HG03575 (cell line): Measurements from ENCODE around the gene BCL2L15.
A peak's percentile ranks its signal among the peaks of the same experiment; 100 is the strongest.

ENCODE experiments used
- ATAC-seq: cut with Tn5 transposase; IDR thresholded peaks from one replicate; pipeline ENCODE4 v1.9.1; 2021; ENCODE audit not compliant: unreplicated experiment, insufficient number of reproducible peaks, low FRiP score; ENCODE audit errors: extremely low read depth

Gene BCL2L15

DNA sequence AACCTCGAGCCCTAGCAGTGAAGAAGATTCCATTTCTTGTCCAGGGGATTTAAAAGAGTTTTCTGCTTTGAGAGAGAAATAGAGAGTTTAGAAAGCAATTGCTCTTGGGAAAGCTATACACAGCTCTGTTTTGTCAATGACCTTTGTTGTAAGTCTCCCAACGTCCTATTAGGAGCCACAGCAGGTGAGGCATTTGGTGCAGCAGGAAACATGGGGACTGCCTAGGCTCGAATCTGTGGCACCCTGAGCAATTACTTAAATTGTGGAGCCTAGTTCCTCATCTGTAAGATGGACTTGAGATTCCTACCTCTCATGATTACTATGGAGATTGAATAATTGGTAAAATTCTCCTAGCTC is 25.9 kb upstream of the BCL2L15 start:
- ATAC-seq = no peak

DNA sequence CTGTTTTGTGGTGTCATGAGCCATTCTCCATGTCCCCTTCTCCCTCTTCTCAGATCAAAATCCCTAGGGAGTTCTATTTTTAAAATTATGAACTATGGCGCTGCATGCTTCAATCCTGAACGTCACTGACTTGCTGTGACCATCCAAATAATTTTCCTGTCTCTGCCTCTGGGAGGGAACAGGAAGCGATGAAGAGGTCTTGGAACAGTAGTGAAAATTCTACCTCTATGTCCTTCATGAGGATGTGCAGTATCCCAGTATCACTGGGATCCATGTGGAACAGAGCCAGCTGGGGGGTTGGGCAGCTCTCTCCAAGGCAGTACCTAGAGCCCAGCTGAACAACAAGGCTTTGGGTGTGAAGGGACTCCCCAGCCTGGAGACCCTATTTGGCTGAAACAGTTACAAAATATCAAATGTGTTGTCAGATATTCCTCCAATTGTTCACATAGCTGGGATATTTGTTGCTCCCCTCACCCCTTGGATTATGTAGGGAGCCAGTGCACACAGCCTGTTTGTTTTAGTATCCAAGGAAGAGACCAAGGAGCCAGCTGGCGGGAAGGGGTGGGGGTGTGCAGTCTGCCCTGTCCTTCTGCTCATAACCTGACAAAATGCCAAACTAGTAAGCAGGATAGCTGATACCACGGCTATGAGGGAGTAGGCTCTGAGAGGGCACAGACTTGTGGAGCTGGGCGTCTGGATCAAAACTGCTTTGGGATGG is 25.4 kb upstream of the BCL2L15 start:
- no peak for ATAC-seq

DNA sequence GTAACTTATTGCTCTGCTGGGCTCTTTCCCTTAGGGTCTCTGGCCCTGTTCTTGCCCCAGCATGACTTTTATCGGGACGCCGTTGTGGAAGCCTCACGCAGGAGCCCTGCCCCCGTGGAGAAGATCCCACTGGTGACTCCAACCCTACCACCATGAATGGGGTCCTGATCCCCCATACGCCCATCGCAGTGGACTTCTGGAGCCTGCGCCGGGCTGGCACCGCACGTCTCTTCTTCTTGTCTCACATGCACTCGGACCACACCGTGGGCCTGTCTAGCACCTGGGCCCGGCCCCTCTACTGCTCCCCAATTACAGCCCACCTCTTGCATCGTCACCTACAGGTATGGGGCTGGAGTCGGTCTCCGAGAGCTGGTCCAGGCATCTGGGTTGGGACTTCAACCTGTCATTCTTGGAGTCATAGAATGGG is 18.1 kb upstream of the BCL2L15 start:
- no peak for ATAC-seq

DNA sequence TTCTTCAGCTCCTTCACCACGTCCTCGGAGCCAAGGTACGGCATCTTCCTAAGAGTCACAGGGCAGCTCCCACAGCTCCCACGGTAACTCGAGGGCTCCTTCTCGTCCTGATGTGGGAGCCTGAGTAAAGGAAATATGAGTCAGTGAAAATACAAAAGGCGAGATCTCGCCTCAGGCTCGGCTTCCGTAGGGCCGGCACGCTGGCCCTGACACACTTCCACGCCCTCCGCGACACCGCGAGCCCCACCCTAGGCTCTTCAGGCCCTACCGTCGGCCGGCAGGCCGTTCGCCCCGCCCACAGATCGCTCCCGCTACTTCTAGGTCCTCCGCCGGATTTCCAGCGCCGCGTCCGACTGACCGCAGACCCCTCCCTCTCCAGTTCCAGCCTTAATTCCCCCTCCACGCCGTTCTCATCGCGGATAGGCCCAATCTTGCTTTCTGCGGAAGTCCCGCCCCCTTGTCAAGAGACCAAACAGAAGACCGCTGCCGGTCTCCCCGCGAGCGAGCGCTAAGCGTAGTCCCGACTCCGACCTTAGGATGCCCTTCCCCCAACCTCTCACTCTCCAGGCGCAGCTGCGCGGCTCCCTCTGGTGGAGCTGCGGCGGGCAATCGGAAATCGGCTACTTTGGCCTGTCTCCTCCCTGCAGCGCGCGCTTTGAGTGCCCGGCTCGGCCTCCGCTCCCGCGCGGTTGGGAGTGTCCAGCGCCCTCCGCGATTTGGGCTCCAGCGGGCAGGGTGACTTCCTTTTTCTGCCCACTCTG is 17.5 kb upstream of the BCL2L15 start, which contains the start of the genes AP4B1 and DCLRE1B:
Gene AP4B1 (minus strand): TSS at position 126 of the 761 bp plus-strand sequence. CDS start 82 bp downstream, at position 44.
Gene DCLRE1B (plus strand): TSS at position 653 of the 761 bp plus-strand sequence. CDS start 261 bp downstream, outside the sequence.
- peak; percentile 68 for ATAC-seq

DNA sequence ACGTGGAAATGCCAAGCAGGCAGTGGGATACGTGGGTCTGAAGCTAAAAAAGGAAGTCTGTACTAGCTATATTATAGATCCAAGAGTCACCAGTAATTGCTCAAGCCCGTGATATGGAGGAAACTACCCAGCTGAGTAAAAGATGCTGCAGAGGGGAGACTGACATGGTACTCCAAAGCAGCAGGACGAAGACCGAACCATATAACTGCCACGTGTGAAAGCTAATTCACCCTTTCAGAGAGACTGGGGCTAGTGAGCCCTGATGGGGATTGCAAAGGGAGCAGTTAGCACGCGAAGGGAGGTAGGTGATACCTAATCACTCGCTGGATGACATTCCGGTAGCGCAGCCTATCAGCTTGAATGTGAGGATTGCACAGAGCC is 16.9 kb upstream of the BCL2L15 start:
- ATAC-seq = peak; percentile 14

DNA sequence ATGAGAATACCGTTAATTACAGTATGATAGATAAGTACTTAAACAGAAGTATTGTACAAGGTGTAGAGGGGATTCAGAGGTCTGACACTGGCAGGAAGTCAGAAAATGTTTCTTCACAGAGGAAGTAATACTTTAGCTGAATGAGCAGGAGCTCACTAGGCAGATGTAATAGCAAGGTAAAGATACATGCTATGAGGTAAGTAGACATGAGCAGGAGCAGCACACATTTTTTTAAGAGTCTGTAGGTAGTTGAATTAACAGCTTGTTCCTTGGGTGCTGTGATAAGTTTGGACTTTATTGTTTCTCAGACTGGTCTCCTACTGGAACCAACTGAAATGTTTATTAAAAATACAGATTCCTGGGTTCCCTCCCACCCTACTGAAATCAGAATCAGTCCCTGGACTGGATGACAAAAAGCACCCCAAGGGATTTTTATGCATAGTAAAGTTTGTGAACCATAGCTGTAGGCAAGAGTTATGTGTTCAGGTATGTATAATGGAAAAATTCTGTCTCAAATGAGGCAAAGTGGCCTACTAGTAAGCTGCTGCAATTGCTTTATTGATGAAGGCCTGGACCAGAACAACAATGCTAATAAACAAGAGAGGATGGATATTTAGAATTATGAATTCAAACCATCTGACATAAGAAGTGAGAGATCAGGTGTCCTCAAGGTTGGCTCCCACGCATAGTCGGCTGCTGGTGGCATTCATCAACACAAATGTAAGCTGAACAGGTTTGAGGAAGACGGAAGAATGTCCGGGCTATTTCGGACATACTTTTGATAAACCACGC is 16.3 kb upstream of the BCL2L15 start:
- no peak for ATAC-seq

DNA sequence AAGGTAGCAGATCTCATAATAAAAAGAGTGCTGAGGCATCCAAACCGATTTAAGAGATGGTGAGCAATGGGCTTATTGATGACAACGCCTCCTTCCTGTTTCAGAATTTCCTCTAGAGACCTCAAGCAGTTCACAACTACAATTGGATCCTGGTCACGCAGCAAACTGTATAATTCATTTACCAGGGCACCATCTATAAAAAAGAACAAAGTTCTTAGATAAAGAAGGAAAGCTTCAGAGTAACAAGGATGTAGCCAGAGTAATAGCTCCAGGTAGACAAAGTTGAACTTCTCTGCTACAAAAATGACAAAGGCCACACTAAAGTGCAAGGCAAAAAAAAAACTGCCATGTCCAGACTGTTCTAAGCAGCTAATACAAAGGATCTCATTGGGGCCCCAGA is 13.8 kb upstream of the BCL2L15 start:
- ATAC-seq = no peak

DNA sequence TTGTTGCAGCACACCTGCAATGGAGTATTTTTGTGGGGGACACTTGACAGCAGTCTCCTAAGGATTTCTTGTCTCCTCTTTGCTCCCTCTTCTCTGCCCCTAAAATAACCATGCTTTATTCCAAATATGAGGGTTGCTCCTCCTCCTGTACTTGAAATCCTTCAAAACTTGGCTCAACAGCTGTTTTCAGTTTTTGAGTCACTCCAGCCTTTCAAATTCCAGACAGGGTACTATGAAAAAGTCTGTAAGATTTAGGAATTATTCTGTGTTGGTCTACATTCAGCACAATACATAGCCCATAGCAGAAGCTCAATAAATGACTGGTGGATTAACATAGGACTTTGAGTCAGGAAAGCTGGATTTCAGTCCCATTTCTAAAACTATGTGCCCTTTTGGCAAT is 11.7 kb upstream of the BCL2L15 start:
- no peak for ATAC-seq

DNA sequence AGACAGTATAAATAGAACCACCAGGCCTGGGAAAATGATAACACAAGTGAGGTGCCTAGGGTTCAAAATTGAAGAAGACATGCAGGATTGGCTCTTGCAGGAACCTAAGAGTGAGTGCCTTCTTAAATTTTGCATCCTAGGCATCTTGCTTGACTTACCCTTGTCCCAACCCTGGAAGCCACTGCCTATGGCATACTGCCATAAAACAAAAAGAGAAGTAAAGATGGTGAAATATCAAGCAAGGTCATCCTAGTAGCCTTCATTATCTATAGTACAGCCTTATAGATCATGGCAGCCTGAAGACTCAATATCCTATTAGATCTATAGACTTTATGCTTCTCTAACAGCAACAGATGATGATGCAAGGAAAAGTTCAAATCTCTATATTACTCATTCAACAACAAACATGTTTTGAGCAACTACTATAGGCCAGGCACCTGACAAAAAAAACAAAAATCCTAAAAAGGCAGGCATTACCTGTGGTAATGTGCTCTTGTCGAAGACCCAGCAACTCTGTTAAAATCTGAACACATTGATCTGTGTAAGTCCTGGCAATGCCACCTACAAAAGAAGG is 10.9 kb upstream of the BCL2L15 start:
- ATAC-seq = no peak

DNA sequence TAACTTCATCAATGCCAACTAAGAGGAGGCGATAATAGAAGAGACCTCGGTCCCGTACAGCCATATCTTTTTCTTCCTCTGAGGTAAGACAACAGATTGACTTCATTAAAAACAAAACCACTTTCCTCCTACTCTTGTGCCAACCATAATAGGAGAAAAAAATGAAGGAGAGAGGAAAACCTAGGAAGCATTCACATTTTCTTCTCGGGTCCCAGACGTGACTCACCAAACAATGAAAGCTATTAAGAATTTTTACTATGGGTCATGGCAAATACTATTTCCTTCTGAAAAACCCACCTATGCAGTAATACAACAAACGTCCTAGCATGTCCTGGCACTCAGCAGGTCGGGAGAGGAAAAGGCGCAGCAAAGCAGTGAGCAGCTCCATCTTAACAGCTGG is 8.6 kb upstream of the BCL2L15 start:
- ATAC-seq = no peak

DNA sequence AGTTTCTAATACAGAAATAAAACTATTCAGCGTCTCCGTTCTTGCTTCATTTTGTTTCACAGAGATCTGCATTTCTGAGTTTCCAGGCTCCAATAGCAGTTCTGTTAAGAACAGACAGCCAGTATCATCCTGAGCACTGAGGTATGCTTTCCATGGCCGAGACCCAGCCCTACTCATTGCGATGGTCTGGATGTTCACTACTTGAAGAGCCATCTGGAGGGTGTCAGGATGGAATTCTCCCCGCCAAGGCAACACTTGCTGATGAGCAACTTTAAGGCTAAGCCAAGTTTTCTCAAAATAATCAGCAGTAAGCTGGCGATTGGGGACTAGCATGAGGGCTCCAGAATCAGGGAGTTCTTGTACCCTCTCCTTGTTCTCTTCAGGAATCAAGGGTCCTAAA is 7.7 kb upstream of the BCL2L15 start:
- no peak for ATAC-seq

DNA sequence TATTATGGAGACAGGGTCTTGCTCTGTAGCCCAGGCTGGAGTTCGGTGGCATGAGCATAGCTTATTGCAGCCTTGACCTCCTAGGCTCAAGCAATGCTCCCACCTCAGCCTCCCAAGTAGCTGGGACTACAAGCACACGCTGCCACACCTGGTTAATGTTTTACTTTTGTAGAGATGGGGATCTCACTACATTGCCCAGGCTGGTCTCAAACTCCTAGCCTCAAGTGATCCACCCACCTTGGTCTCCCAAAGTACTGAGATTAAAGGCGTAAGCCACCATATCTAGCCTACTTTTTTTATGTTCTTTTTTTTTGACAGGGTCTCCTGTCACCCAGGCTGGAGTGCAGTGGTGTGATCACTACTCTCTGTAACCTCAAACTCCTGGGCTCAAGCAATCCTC is 5.9 kb upstream of the BCL2L15 start:
- ATAC-seq = no peak

DNA sequence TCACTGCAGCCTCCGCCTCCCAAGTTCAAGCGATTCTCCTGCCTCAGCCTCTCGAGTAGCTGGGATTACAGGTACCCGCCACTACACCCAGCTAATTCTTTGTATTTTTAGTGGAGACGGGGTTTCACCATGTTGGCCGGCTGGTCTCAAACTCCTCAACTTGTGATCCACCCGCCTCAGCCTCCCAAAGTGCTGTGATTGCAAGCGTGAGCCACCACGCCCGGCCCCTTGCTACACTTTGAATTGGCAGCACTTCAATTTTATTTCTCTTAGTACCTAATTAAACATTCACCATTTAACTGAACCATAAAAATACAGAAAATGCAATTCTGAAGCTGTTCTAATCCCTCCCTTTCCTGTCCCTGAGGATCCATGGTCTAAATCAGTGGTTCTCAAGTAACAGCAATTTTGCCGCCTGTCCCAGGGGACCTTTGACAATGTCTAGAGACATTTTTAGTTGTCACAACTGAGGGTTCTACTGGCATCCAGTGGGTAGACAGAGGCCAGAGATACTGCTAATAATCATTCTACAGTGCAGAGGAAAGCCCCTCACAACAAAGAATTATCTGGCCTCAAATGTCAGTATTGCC is 4.3 kb upstream of the BCL2L15 start:
- no peak for ATAC-seq

DNA sequence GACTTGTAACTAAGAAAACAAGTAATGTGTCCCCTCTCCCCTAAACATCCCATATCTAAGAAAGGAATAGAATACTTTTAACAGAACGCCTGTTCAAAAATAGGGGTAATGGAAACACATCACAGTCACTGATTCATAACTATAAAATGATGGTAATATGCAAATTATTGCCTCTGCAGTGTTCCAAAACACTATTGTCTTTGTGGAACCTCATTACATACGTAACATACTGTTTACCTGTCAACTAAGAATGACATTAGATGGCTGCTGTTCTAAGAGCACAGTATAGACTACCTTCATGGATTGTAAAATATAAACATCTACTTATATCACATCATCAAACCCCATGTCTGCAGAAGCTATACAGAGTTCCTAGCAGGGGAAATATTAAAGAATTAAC is 3.4 kb upstream of the BCL2L15 start:
- no peak for ATAC-seq

DNA sequence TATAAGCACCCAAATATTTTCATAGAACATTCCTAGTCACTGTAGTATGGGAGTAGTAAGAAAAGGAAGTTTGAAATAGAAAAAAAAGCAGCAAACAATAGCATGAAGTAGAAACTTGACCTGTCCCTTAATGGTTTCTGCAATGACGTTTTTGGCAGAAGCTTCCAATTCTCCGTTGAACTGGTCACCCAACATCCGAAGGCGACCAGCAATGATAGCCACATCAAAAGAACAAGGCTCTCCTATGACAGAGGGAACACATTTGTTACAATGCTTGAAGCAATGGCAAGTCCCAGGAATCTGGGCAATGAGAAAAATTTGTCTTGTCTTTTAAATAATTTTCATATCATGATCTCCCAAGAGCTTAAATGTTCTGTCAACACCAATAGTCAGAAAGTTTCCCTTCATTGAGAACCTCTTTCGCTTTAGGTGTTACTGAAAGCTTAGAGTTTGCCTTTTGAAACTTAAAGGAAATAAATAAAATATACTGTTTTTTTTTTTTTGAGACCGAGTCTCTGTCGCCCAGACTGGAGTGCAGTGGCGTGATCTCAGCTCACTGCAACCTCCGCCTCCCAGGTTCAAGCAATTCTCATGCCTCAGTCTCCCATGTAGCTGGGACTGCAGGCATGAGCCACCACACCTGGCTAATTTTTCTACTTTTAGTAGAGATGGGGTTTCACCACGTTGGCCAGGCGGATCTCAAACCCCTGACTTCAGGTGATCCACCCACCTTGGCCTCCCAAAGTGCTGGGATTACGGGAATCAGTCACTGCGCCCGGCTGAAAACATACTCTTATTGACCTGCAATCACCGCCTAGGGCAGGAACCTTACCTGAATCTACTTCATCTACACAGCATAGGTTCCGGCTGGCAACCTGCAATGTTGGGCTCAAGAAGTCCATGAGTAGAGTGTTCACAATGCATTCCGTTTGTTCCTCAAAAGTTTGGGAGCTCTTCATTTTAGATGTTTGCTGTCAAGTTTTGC is 672 bp downstream of the BCL2L15 start:
- no peak for ATAC-seq

DNA sequence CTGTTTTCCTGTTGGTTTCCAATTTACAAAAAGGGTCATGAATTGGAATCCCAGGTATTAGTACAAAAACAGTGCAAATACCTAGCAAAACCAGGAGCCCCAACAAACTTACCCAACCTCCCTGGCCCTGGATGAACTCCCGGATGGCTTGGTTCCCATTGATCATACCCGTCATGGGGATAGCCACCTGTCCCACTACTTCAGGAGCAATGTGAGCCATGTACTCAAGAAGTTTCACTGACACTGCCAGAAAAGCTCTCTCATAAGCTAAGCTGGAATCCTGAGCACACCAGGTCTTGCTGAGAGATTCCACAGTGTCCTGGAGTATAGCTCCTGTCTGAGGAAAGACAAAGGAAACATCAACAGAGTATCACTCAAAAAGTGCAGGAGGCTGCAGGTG is 5.7 kb downstream of the BCL2L15 start:
- ATAC-seq = no peak

DNA sequence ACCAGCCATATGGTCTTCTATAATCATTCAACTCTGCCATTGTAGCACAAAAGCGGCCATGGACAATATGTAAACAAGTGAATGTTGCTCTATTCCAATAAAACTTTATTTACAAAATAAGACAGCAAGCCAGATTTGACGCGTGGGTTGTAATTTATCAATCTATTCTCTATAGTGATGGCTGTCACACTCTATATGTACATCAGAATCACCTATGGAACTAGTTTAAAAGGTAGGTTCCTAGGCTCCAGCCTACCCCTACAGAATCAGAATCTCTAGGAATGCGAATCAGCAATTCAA is 7.7 kb downstream of the BCL2L15 start:
- ATAC-seq = no peak

DNA sequence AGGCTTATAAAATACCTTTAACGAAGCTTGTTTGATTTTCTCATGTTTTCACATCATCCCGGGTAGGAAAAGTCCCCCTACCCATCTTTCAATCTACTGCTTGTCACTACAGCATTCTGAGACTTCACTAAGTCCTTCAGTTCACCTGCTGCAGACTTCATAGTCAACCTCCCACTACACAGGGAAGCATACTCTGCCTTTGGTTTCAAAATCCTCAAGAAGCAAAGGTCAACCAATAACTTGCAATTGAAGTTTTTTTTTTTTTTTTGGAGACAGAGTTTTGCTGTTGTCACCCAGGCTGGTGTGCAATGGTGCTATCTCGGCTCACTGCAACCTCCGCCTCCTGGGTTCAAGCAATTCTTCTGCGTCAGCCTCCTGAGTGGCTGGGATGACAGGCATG is 11.2 kb downstream of the BCL2L15 start:
- no peak for ATAC-seq
